Endothelial cell of umbilical vein (primary cell): Measurements from ENCODE around the gene TMEM106C.

Experiments
- CTCF ChIP-seq, 2 donors: IDR thresholded peaks; 1 replicate in 1 of 2; 2 replicates in 1 of 2; pipeline ENCODE4 v1.5.1; 2011; ENCODE audit warnings: low read length in 2 of 2, mild to moderate bottlenecking in 2 of 2, moderate library complexity in 2 of 2, control low read depth in 1 of 2, inconsistent platforms in 1 of 2, low read depth in 1 of 2; ENCODE audit not compliant: insufficient read depth in 1 of 2; ENCODE audit errors: extremely low read depth in 1 of 2
- EZH2 ChIP-seq: IDR thresholded peaks from 2 replicates; pipeline ENCODE4 v1.6.1; 2012; ENCODE audit warnings: borderline replicate concordance, low read depth, mild to moderate bottlenecking, moderate library complexity, low read length, inconsistent platforms; ENCODE audit not compliant: severe bottlenecking
- JUN ChIP-seq: IDR thresholded peaks from 2 replicates; pipeline ENCODE4 v1.6.1; 2011; ENCODE audit warnings: borderline replicate concordance, low read depth; ENCODE audit not compliant: insufficient read length, insufficient read depth
- MAX ChIP-seq: IDR thresholded peaks from 2 replicates; pipeline ENCODE4 v1.6.1; 2011; ENCODE audit not compliant: insufficient read depth, insufficient read length
- MYC ChIP-seq: IDR thresholded peaks from one replicate; pipeline ENCODE4 v1.6.1; 2011; ENCODE audit warnings: mild to moderate bottlenecking, low read depth, low read length
- POLR2A ChIP-seq: IDR thresholded peaks from 2 replicates; pipeline ENCODE4 v1.6.1; 2012; ENCODE audit warnings: low read depth, mild to moderate bottlenecking, control low read depth, low read length

- no peak for TF ChIP-seq CTCF (IDR thresholded peaks at IDR 0.05; ENCODE audit: extremely low read depth in 1 of 2, insufficient read depth in 1 of 2, low read depth in 1 of 2, low read length in 2 of 2)
- TF ChIP-seq EZH2, result no peak
- no peak for TF ChIP-seq POLR2A
- TF ChIP-seq MYC, result no peak
- TF ChIP-seq MAX, result no peak
- TF ChIP-seq JUN, result no peak
Observed at GRCh38 chr12:48007206-48007605, 43.8 kb downstream of the TMEM106C start.
